Skin epidermis (tissue), 12 donors: ENCODE measurements around the gene MUC16.

Experiments
- H3K27ac ChIP-seq, 21 experiments: fragments of 200-600 bp; sonication (generic) in 11 of 21; one replicate each; pipeline ENCODE4 v1.5.0; 2020; ENCODE audit warnings: mild to moderate bottlenecking in 3 of 21, inconsistent platforms in 2 of 21, moderate library complexity in 2 of 21
- H3K4me3 ChIP-seq, 7 experiments: fragments of 200-600 bp; sonication (generic) in 2 of 7; one replicate each; pipeline ENCODE4 v1.5.0; 2020; ENCODE audit warnings: inconsistent platforms in 2 of 7, mild to moderate bottlenecking in 2 of 7, moderate library complexity in 1 of 7

The MUC16 gene

GRCh38 chr19:9011875-9012274 lies 1.7 kb upstream of the MUC16 start:
- no peak overlapping the region for H3K4me3 ChIP-seq
- H3K27ac ChIP-seq, result no peak overlapping the region

DNA sequence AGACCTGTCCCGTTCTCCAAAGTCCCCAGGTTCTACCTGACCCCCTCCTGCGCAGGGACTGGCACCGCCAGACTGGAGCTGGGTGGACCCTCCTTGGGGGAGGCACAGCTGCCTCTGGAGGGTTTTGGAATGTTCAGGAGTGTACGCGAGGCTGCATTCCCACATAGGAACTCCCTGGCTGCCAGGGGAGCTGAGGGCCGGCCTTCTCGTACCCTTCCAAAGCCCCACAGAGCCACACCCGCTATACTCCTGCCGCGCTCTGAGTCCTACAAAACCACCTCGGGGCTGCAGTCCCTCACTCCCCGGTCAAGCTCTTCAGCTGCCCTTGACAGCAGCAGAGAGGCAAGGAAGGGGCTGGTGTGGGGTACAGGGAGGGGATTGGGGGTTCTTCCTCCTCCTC lies 484 bp upstream of the MUC16 start:
- Histone ChIP-seq H3K4me3 (no peak overlapping the region), H3K27ac (no peak overlapping the region)

- H3K4me3 ChIP-seq, result no peak overlapping the region
- no peak overlapping the region for H3K27ac ChIP-seq
Measured at GRCh38 chr19:9009431-9009830, 778 bp downstream of the MUC16 start.

DNA sequence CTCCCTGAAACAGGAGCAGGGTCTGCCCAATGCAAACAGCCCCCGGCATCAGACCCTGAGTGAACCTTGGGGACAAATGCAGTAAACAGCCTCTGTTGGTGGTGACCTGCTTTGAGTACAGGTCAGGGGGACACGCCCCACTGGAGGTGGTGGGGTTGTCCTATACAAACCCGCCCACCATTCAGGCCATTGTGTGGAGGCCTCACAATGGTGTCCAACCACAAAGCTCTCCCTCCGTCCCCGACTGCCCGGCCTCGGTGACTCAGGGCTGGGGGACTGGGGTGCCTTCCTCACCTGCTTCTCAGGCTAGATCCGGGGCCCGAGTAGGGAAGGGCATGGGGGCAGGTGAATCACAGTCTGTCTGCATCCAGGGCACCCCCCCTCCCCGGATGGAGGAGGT lies 1.5 kb downstream of the MUC16 start:
- Histone ChIP-seq H3K27ac (no peak overlapping the region), H3K4me3 (no peak overlapping the region)

DNA sequence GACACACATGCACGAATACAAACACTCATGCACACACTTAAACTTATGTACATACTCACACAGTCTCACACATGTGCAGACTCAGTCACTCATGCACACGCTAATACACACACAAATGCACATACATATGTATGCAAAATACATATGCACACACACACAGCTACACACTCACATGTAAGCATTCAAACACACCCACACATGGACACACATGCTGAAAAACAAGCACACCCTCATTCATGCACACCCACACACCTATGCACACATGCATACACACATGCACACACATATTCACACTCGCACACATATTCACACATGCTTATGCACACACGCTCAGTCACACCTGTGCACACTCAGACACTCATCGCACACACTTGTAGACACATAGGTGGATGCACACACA lies 9.3 kb downstream of the MUC16 start:
- Histone ChIP-seq H3K4me3 (no peak overlapping the region), H3K27ac (no peak overlapping the region)

- H3K27ac ChIP-seq, result no peak overlapping the region
- H3K4me3 ChIP-seq, result no peak overlapping the region
Measured at GRCh38 chr19:8988204-8988603, 22.0 kb downstream of the MUC16 start.

GRCh38 chr19:8986296-8986695 lies 23.9 kb downstream of the MUC16 start:
- no peak overlapping the region for H3K4me3 ChIP-seq

GRCh38 chr19:8973501-8974091 lies 36.6 kb downstream of the MUC16 start:
- Histone ChIP-seq H3K27ac (no peak overlapping the region), H3K4me3 (no peak overlapping the region)

More at GRCh38 chr19:8986296-8986695, 23.9 kb downstream of the MUC16 start:
- H3K27ac ChIP-seq, result no peak overlapping the region

DNA sequence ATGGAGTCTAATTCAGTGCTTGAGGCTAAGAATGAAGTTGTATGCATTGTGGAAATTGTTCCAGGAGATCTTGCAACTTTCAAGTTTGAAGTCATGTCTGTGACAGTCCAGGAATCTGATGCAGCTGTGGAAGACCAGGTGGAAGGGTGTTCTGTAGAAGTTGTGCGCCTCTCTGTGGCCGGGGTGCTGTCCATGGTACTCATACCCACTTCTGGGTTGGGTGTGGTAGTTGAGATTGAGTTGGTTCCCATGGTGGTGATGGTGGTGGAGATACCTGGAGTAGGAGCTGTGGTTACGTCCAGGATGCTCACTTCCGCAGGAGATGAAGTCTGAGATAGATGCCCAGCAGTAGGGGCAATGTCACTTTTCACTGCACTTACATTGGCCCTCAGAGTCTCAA lies 44.3 kb downstream of the MUC16 start:
- no peak overlapping the region for H3K27ac ChIP-seq
- no peak overlapping the region for H3K4me3 ChIP-seq
